H1 (cell line): ENCODE measurements around the gene SPATA13. TPM values are rescaled to one million over a fixed set of nuclear protein-coding genes. Genes with fewer than 3 reads are reported as not detected.

Experiments
- CTCF ChIA-PET: fragments of 300-600 bp; sonication (Branson Sonifier 250); formaldehyde crosslinking; loops from one replicate; lab custom pipeline; 2021; ENCODE audit not compliant: partially characterized antibody; lab: Charles Lee
- POLR2A ChIA-PET: fragments of 300-600 bp; sonication (Branson Sonifier 250); formaldehyde crosslinking; loops from one replicate; lab custom pipeline; 2021; ENCODE audit warnings: inconsistent platforms; ENCODE audit not compliant: partially characterized antibody; lab: Charles Lee
- DNase-seq, 2 experiments: peaks; one replicate each; pipeline versions ENCODE4 v3.0.0 to v3.0.0-alpha.2; 2010 to 2022; ENCODE audit warnings: low spot score in 2 of 2, low read depth in 1 of 2, mixed read lengths in 1 of 2
- FAIRE-seq: peaks from 2 replicates; lab custom pipeline; 2011; peaks lifted over from hg19 to GRCh38; lab: Jason Lieb, UNC
- H2AFZ ChIP-seq: 2 replicates; pipeline ENCODE4 v1.8.1; 2012; ENCODE audit warnings: low read length, inconsistent platforms
- H2AK5ac ChIP-seq: 2 replicates; pipeline ENCODE4 v1.6.1; 2013; ENCODE audit warnings: low read depth, low read length
- H2BK120ac ChIP-seq: replicated peaks from 2 replicates; pipeline ENCODE3; 2013; ENCODE audit warnings: low read depth, low read length, inconsistent platforms
- H2BK12ac ChIP-seq: 2 replicates; pipeline ENCODE4 v1.6.1; 2013; ENCODE audit warnings: low read depth, low read length
- H2BK15ac ChIP-seq: 2 replicates; pipeline ENCODE4 v1.6.1; 2013; ENCODE audit warnings: low read length
- H2BK20ac ChIP-seq: 2 replicates; pipeline ENCODE4 v1.6.1; 2013; ENCODE audit warnings: low read length
- H2BK5ac ChIP-seq: 2 replicates; pipeline ENCODE4 v1.6.1; 2013; ENCODE audit warnings: low read depth, low read length
- H3K14ac ChIP-seq: 2 replicates; pipeline ENCODE4 v1.6.1; 2013; ENCODE audit warnings: inconsistent platforms; ENCODE audit not compliant: insufficient read length
- H3K18ac ChIP-seq: 2 replicates; pipeline ENCODE4 v1.6.1; 2013; ENCODE audit warnings: low read length; ENCODE audit errors: extremely low read depth
- H3K23ac ChIP-seq: 2 replicates; pipeline ENCODE4 v1.6.1; 2013; ENCODE audit warnings: inconsistent platforms; ENCODE audit not compliant: insufficient read length
- H3K23me2 ChIP-seq: 2 replicates; pipeline ENCODE4 v1.6.1; 2013; ENCODE audit warnings: low read depth, low read length
- H3K27ac ChIP-seq: 2 replicates; pipeline ENCODE4 v1.6.1; 2011; ENCODE audit warnings: low read depth, low read length, inconsistent platforms
- H3K27me3 ChIP-seq, 4 experiments: replicated peaks in 1 of 4; 1 replicate in 1 of 4; 2 replicates in 3 of 4; pipeline versions ENCODE4 v1.6.1 to v1.8.1; 2011 to 2013; ENCODE audit warnings: low read length in 3 of 4, mild to moderate bottlenecking in 3 of 4, inconsistent platforms in 2 of 4, mixed read lengths in 2 of 4, moderate library complexity in 1 of 4; ENCODE audit not compliant: control insufficient read depth in 3 of 4, insufficient read depth in 3 of 4; ENCODE audit errors: extremely low read depth in 1 of 4
- H3K36me3 ChIP-seq, 4 experiments: 2 replicates each; pipeline versions ENCODE4 v1.6.1 to v1.8.1; 2011 to 2013; ENCODE audit warnings: mild to moderate bottlenecking in 4 of 4, low read length in 3 of 4, moderate library complexity in 2 of 4, control low read depth in 1 of 4, inconsistent platforms in 1 of 4; ENCODE audit not compliant: insufficient read depth in 4 of 4, control insufficient read depth in 2 of 4
- H3K4ac ChIP-seq: replicated peaks from 2 replicates; pipeline ENCODE3; 2013; ENCODE audit warnings: low read length, low read depth, mixed read lengths, inconsistent platforms; ENCODE audit not compliant: insufficient read length
- H3K4me1 ChIP-seq, 4 experiments: replicated peaks in 1 of 4; 1 replicate in 1 of 4; 2 replicates in 3 of 4; pipeline versions ENCODE4 v1.6.1 to v1.8.1; 2011 to 2013; ENCODE audit warnings: low read length in 3 of 4, inconsistent platforms in 2 of 4, mixed read lengths in 1 of 4; ENCODE audit not compliant: insufficient read depth in 4 of 4, control insufficient read depth in 3 of 4
- H3K4me2 ChIP-seq, 2 experiments: 2 replicates each; pipeline versions ENCODE4 v1.6.1 to v1.8.1; 2011 to 2013; ENCODE audit warnings: low read depth in 2 of 2, low read length in 2 of 2, control low read depth in 1 of 2, inconsistent platforms in 1 of 2, mild to moderate bottlenecking in 1 of 2; ENCODE audit not compliant: insufficient read depth in 1 of 2
- H3K4me3 ChIP-seq, 4 experiments: fragments of 200-600, 300-600 bp in 1 of 4; sonication (generic), shearing (Covaris generic), sonication (Bioruptor Twin) in 1 of 4; 2 replicates each; pipeline versions ENCODE4 v1.5.1 to v1.8.1; 2011 to 2016; ENCODE audit warnings: low read length in 4 of 4, low read depth in 3 of 4, control low read depth in 2 of 4, inconsistent platforms in 2 of 4, mild to moderate bottlenecking in 2 of 4, mixed read lengths in 1 of 4, moderate library complexity in 1 of 4; ENCODE audit not compliant: insufficient read depth in 2 of 4; ENCODE audit errors: extremely low read depth in 1 of 4
- H3K56ac ChIP-seq: replicated peaks from 2 replicates; pipeline ENCODE3; 2013; ENCODE audit warnings: low read depth, mild to moderate bottlenecking, mixed read lengths, low read length, inconsistent platforms; ENCODE audit not compliant: insufficient read length
- H3K79me1 ChIP-seq: 2 replicates; pipeline ENCODE4 v1.6.1; 2013; ENCODE audit warnings: low read depth, low read length, control low read depth
- H3K79me2 ChIP-seq, 2 experiments: 2 replicates each; pipeline versions ENCODE4 v1.6.1 to v1.8.1; 2012 to 2013; ENCODE audit warnings: low read length in 2 of 2, mild to moderate bottlenecking in 2 of 2, inconsistent platforms in 1 of 2; ENCODE audit not compliant: insufficient read depth in 2 of 2, control insufficient read depth in 1 of 2
- H3K9ac ChIP-seq, 4 experiments: replicated peaks in 1 of 4; 1 replicate in 1 of 4; 2 replicates in 3 of 4; pipeline versions ENCODE4 v1.6.1 to v1.8.1; 2011 to 2013; ENCODE audit warnings: low read depth in 3 of 4, low read length in 3 of 4, control low read depth in 2 of 4, mild to moderate bottlenecking in 2 of 4, moderate library complexity in 2 of 4, inconsistent platforms in 1 of 4; ENCODE audit errors: extremely low read depth in 1 of 4
- H3K9me3 ChIP-seq, 2 experiments: 2 replicates each; pipeline versions ENCODE4 v1.6.1 to v1.8.1; 2012 to 2013; ENCODE audit warnings: mild to moderate bottlenecking in 2 of 2, moderate library complexity in 2 of 2, control low read depth in 1 of 2, inconsistent platforms in 1 of 2, low read depth in 1 of 2, low read length in 1 of 2, mixed read lengths in 1 of 2; ENCODE audit not compliant: insufficient read depth in 2 of 2
- H4K20me1 ChIP-seq, 2 experiments: replicated peaks in 1 of 2; 2 replicates each; pipeline versions ENCODE3 to v1.8.1; 2011 to 2013; ENCODE audit warnings: inconsistent platforms in 2 of 2, low read length in 2 of 2, mild to moderate bottlenecking in 1 of 2; ENCODE audit not compliant: insufficient read depth in 2 of 2, control insufficient read depth in 1 of 2
- H4K5ac ChIP-seq: 2 replicates; pipeline ENCODE4 v1.6.1; 2013; ENCODE audit warnings: low read length, low read depth, mixed read lengths, inconsistent platforms; ENCODE audit not compliant: insufficient read length
- H4K8ac ChIP-seq: 2 replicates; pipeline ENCODE4 v1.8.0; 2013; ENCODE audit warnings: mild to moderate bottlenecking, moderate library complexity, low read length, inconsistent platforms; ENCODE audit not compliant: insufficient read depth; ENCODE audit errors: extremely low read depth
- H4K91ac ChIP-seq: replicated peaks from 2 replicates; pipeline ENCODE3; 2013; ENCODE audit warnings: low read length, mixed read lengths, inconsistent platforms; ENCODE audit not compliant: insufficient read length
- JUN ChIP-seq: IDR thresholded peaks from 2 replicates; pipeline ENCODE4 v1.6.1; 2011; ENCODE audit warnings: low read depth, mild to moderate bottlenecking, improper control_type of control experiment, low read length
- JUND ChIP-seq: IDR thresholded peaks from 2 replicates; pipeline ENCODE4 v1.6.1; 2011; ENCODE audit warnings: mild to moderate bottlenecking, improper control_type of control experiment, low read length
- RBBP5 ChIP-seq: IDR thresholded peaks from 2 replicates; pipeline ENCODE4 v1.7.1; 2012; ENCODE audit warnings: low read depth, mild to moderate bottlenecking, inconsistent platforms, low read length, moderate library complexity, borderline replicate concordance
- RNF2 ChIP-seq: fragments of 200-900, 300-1000 bp; sonication (generic); IDR thresholded peaks from 2 replicates; pipeline ENCODE4 v1.7.1; 2016; ENCODE audit warnings: borderline replicate concordance, low read depth, mild to moderate bottlenecking, antibody characterized with exemption, low read length; ENCODE audit not compliant: poor library complexity, severe bottlenecking; ENCODE audit errors: missing control alignments
- WGBS, 2 experiments: shearing (Covaris generic) in 1 of 2; methylation state at CpG; one replicate each; pipeline versions ENCODE4 v1.1.6 to v1.1.7; 2013 to 2015; ENCODE audit warnings: low lambda C conversion rate in 2 of 2, mixed read lengths in 2 of 2, inconsistent platforms in 1 of 2, low coverage in 1 of 2, missing lambda C conversion rate in 1 of 2; ENCODE audit not compliant: insufficient replicate concordance in 2 of 2, insufficient coverage in 1 of 2, insufficient read length in 1 of 2; ENCODE audit errors: extremely low coverage in 1 of 2, missing lambda C conversion rate in 1 of 2; 5-methylcytosine and 5-hydroxymethylcytosine counted together
- polyA plus RNA-seq, 7 experiments: library from polyadenylated mRNA; depleted of rRNA in 3 of 7; stranded (reverse) in 5 of 7; unstranded in 2 of 7; fragments of >200 nt in 5 of 7; fragments of 200-250 nt in 2 of 7; gene quantifications; 1 replicate in 5 of 7; 2 replicates in 1 of 7; 4 replicates in 1 of 7; pipeline versions ENCODE4 v1.2.1 to v1.2.3, GENCODE V29; 2011 to 2013; ENCODE audit warnings: missing spikeins in 2 of 7, mixed read lengths in 2 of 7
- total RNA-seq: library from RNA; stranded (reverse); fragmentation: NEBNext Ultra II Directional; extraction: Animal tissue kit (Norgen Biotek cat#: 25700); gene quantifications from 2 replicates; pipeline ENCODE4 v1.2.1, GENCODE V29; 2021

The SPATA13 gene
- total and polyA plus RNA-seq, 2 of the 8 experiments (the other 6 are each of a cell fraction or from before 2014, with no cell fraction given): 12.6 to 30.9 TPM

GRCh38 chr13:24269821-24270220 lies 109.3 kb downstream of the SPATA13 start:
- H3K9me3 ChIP-seq: no peaks in the 10 kb centered on the region
- ChIA-PET POLR2A (no interaction called here), CTCF (interaction anchor here (0.6 to 1.3 kb wide), 4 partner anchors 15 to 459 kb away, joined by 3 to 4 read pairs (median 4); no protein-coding TSS in a partner anchor)
- H3K4me3 ChIP-seq: no peak overlapping the region
- no peak overlapping the region for H3K27ac ChIP-seq
- no peaks in the 10 kb centered on the region for H3K36me3 ChIP-seq
- no peak overlapping the region for H4K8ac ChIP-seq
- H3K4me2 ChIP-seq: no peak overlapping the region
- H2BK20ac ChIP-seq: no peak overlapping the region
- H2BK12ac ChIP-seq: no peak overlapping the region
- no peaks in the 10 kb centered on the region for H3K79me1 ChIP-seq
- no peak overlapping the region for H2AK5ac ChIP-seq
- no peak overlapping the region for H2BK120ac ChIP-seq
- H4K5ac ChIP-seq: no peak overlapping the region
- H3K27me3 ChIP-seq: no peaks in the 10 kb centered on the region
- H3K4ac ChIP-seq: no peak overlapping the region
- no peak overlapping the region for H2BK5ac ChIP-seq
- peaks cover 0 to 3% of the 10 kb centered on the region in 2 experiments for H4K20me1 ChIP-seq
- H3K14ac ChIP-seq: no peak overlapping the region
- no peak overlapping the region for H3K56ac ChIP-seq
- no peak for DNase-seq
- H2BK15ac ChIP-seq: no peak overlapping the region
- H3K18ac ChIP-seq: no peak overlapping the region
- no peak overlapping the region for H3K23ac ChIP-seq
- no peak overlapping the region for H4K91ac ChIP-seq
- whole genome bisulfite sequencing, 2 experiments: 93% methylated on average over 4 of the region's 4 CpGs; no CpG with 5 or more reads in 1 of the 2 experiments
- no peaks in the 10 kb centered on the region for H3K79me2 ChIP-seq
- no peaks in the 10 kb centered on the region for H3K23me2 ChIP-seq
- no peak for FAIRE-seq
- no peak overlapping the region for H3K9ac ChIP-seq
- H3K4me1 ChIP-seq: no peaks in the 10 kb centered on the region
- H2AFZ ChIP-seq: no peak overlapping the region
- TF ChIP-seq JUND (no peak), RNF2 (no peak), RBBP5 (no peak), JUN (no peak)
